Measurements from ENCODE around the gene CRADD.
A peak's percentile ranks its signal among the peaks of the same experiment; 100 is the strongest.
"Not testable (repeated sequence)": the region's sequence is repeated elsewhere in the genome, so short reads cannot be mapped to it uniquely, and the experiment has no call there.

The CRADD gene

GRCh38 chr12:93677195-93678064 lies at the start of gene CRADD:
CRADD (plus strand) TSS chr12:93677375.
- DNase-seq = peak; percentile 84

DNA sequence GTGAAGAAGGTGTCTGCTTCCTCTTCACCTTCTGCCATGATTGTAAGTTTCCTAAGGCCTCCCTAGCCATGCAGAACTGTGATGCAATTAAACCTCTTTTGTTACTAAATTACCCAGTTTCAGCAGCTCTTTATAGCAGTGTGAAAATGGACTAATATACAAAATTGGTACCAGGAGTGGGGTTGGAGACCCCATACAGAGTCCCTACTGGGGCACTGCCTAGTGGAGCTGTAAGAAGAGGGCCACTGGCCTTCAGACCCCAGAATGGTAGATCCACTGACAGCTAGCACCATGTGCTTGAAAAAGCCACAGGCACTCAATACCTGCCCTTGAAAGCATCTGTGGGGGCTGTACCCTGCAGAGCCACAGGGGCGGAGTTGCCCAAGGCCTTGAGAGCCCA lies 44.8 kb upstream of the CRADD start:
- DNase-seq = no peak

DNA sequence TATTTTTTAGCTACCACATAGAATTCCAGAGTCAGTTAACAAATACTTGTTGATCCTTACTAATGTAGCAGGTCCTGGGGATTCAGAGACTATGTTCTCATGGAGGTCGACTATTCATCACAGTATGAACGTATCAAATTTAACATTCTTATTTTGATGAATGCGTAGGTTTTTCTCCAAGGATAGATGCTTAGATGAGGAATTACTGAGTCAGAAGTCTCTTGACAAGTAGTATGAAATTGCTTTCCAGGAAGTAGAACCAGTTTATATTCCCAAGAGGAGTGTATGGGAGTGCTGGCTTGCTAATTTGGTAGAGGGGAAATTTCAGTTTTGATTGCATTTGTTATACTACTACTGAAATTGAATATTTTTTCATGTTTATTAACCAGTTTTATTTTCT lies 42.8 kb upstream of the CRADD start:
- no peak for DNase-seq

GRCh38 chr12:93636708-93637107 lies 40.5 kb upstream of the CRADD start:
- no peak for DNase-seq

DNA sequence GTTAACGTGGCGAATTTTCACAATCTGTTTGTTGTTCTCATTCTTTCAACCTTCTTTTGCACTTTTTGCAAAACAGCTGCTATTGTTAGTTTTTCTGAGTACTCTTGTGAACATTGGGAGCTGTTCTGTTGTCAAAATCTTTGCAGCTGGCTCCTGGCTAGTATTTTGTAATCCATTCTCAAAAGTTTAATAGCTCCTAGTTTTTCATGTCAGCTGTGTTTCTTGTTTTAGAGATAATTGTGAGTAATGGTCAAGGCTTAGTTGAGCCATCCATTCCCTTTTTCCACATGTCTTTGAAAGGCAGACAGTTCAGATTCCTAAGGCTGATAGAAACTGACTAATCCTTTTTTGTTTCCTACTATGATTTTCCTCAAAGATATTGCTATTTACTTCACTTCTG lies 39.1 kb upstream of the CRADD start:
- no peak for DNase-seq

- DNase-seq = no peak
Observed at GRCh38 chr12:93638954-93639353, 38.2 kb upstream of the CRADD start.

- DNase-seq = no peak
Observed at GRCh38 chr12:93639406-93639805, 37.8 kb upstream of the CRADD start.

- not testable (repeated sequence) for DNase-seq
Observed at GRCh38 chr12:93641380-93641779, 35.8 kb upstream of the CRADD start.

DNA sequence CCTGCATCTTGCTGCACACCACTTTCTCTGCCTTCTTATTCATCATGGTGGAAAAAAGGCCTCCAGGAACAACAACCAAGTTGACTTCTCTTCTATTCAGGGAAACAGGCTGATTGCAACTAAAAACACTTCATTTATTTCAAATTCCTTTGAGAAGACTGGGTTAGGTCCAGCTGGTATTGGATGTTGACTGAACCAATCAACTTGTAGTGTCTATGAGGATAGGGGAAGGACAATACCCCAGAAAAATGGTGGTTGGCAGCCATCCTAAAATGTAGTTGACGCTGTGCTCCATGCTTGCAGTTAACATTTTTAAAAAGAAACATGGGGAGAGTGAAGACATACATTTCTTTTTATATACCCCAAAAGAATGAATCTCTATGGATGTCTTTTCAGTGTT lies 34.4 kb upstream of the CRADD start:
- no peak for DNase-seq

- DNase-seq = no peak
Observed at GRCh38 chr12:93645702-93646101, 31.5 kb upstream of the CRADD start.

DNA sequence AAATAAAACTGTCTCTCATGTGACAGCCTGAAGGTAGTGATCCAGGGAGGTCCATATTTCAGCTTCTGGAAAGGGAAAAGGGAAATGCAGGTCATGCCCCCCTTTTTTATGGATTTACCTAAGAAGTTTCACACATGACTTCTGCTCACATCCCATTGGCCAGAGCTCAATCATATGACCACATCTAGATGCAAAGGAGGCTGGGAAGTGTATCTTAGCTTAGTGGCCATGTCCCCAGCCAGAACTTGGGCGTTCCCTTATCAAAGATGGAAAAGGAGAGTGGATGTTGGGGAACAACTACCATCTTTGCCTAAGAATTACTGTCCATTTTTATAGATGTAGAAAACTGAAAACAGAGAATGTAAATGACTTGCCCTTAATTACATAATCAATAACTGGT lies 26.5 kb upstream of the CRADD start:
- no peak for DNase-seq

DNA sequence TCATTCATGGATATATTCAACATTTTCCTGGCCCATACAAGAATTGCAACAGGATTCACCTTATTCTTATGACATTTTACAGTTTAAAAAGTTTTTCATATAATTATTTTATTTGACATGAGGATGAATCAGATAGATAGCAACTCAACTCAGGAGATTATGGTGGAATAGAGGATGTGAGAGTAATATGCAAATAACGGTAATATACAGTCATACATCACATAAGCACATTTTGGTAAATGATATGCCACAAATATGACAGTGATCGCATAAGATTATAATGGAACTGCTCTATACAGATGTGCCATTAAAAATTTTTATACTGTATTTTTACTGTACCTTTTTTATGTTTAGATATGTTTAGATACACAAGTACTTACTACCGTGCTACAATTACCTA lies 24.1 kb upstream of the CRADD start:
- no peak for DNase-seq

- no peak for DNase-seq
Observed at GRCh38 chr12:93653712-93654111, 23.5 kb upstream of the CRADD start.

DNA sequence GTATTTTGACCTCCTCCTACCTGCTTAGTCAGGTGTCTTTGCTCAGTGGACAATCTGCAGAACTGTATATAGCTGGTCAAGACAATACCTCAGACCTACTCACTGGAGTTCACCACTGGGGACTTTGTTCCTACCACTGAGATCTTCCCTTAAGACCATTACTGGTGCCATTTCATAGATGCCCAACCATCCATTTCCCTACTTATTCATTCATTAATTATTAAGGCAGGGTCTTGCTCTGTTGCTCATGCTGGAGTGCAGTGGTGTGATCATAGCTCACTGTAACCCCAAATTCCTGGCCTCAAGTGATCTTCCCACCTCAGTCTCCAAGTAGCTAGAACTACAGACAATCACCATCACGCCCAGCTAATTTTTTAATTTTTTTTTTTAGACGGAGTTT lies 22.8 kb upstream of the CRADD start:
- DNase-seq = no peak

DNA sequence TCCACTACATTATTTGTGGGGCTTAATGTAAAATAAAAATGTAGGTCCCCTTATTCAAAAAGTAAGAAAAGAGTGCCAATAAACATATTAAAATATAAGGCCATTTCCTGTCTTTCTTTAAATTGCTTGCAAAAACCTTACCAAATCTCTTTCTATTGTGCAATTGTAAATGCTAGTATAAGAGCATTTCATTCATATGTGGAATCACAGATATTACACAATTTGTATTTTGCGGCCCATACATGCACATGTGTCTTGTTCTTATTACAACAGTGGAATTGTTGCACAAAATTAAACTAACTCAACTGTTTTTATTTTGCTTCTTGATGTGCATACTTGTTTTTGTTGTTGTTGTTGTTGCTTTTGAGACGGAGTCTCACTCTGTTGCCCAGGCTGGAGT lies 20.1 kb upstream of the CRADD start:
- DNase-seq = no peak

DNA sequence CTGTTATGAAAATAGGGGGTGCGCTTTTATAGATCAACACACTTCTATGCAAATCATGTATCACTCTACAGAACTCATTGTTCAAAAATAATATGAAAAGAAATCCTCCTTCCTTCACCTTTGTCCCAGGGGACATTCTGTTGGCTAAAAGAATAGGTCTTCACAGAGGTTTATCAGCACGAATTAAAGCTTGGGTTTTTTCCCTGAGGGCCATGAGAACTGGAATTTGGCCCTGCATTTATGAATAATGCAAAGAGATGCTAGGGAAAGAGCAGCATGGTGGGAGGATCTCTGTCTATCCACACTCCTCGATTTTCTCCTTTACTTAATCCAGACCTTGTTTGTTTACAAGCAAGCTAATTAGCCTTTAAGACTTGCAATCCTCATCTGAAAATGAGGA lies 16.2 kb upstream of the CRADD start:
- no peak for DNase-seq

- DNase-seq = no peak
Observed at GRCh38 chr12:93663006-93663728, 14.0 kb upstream of the CRADD start.

GRCh38 chr12:93663729-93664084 lies 13.5 kb upstream of the CRADD start:
- DNase-seq = no peak

GRCh38 chr12:93664573-93665138 lies 12.5 kb upstream of the CRADD start:
- no peak for DNase-seq

GRCh38 chr12:93667672-93668071 lies 9.5 kb upstream of the CRADD start:
- DNase-seq = no peak

GRCh38 chr12:93668919-93669418 lies 8.2 kb upstream of the CRADD start:
- DNase-seq = no peak

GRCh38 chr12:93669452-93669851 lies 7.7 kb upstream of the CRADD start:
- no peak for DNase-seq

GRCh38 chr12:93670104-93670503 lies 7.1 kb upstream of the CRADD start:
- DNase-seq = no peak

- no peak for DNase-seq
Observed at GRCh38 chr12:93671044-93671443, 6.1 kb upstream of the CRADD start.

All from NCI-H1048 (cell line).